Cardiac muscle cell (in vitro differentiated cells and primary cell): Measurements from ENCODE around the gene YIPF2. TPM values are rescaled to one million over a fixed set of nuclear protein-coding genes. Genes with fewer than 3 reads are reported as not detected.
A peak's percentile ranks its signal among the peaks of the same experiment; 100 is the strongest.

Source experiments
- DNase-seq, 2 donors: peaks; one replicate each; pipeline versions ENCODE4 v3.0.0 to v3.0.0-alpha.2; 2010 to 2017; ENCODE audit warnings: low read depth in 1 of 2, low spot score in 1 of 2
- H3K27ac ChIP-seq: fragments of 200-600 bp; sonication (generic); 2 replicates; pipeline ENCODE4 v1.5.1; 2016
- H3K27me3 ChIP-seq: fragments of 200-600 bp; sonication (generic); 2 replicates; pipeline ENCODE4 v1.6.0; 2016; ENCODE audit warnings: control low read depth
- H3K36me3 ChIP-seq: fragments of 200-600 bp; sonication (generic); 2 replicates; pipeline ENCODE4 v1.5.1; 2016; ENCODE audit warnings: control low read depth
- H3K4me1 ChIP-seq: fragments of 200-600 bp; sonication (generic); 2 replicates; pipeline ENCODE4 v1.8.1; 2017; ENCODE audit warnings: low read depth, mild to moderate bottlenecking, mixed run types
- H3K4me3 ChIP-seq: fragments of 200-600 bp; sonication (generic); 2 replicates; pipeline ENCODE4 v1.5.1; 2016; ENCODE audit warnings: mild to moderate bottlenecking
- H3K9me3 ChIP-seq: fragments of 200-600 bp; sonication (generic); 2 replicates; pipeline ENCODE4 v1.5.1; 2017; ENCODE audit warnings: low read depth, mild to moderate bottlenecking, control low read depth
- CTCF ChIP-seq: IDR thresholded peaks from 2 replicates; pipeline ENCODE4 v1.5.1; 2012; ENCODE audit warnings: low read depth, mild to moderate bottlenecking, low read length
- polyA plus RNA-seq: library from polyadenylated mRNA; unstranded; fragments of >200 nt; fragmentation: Nextera tagmentation; extraction: Ambion mirVana; gene quantifications from 2 replicates; pipeline ENCODE4 v1.2.1, GENCODE V29; 2016
- total RNA-seq: library from RNA; depleted of rRNA; stranded (reverse); fragments of >200 nt; gene quantifications from 2 replicates; pipeline ENCODE4 v1.2.3, GENCODE V29; 2016

The YIPF2 gene
- total RNA-seq, result 67.2 and 69.9 TPM in 2 replicates
- polyA plus RNA-seq, result 32.9 and 38.9 TPM in 2 replicates

GRCh38 chr19:10928563-10929401 lies at the start of gene YIPF2, which contains the start of gene TIMM29:
Gene YIPF2, minus strand, starts transcription at chr19:10928639. Its CDS starts 229 bp downstream, at chr19:10928410.
Gene TIMM29, plus strand, starts transcription at chr19:10928811. Its CDS starts 12 bp downstream, at chr19:10928823.
- Histone ChIP-seq H3K4me1 (peaks cover 5% of the 10 kb centered on the region), H3K4me3 (peak within 1 kb of the TSS; percentile 83), H3K27ac (peak within 1 kb of the TSS; percentile 75), H3K36me3 (peaks cover 5% of the 10 kb centered on the region), H3K27me3 (no peaks in the 10 kb centered on the region), H3K9me3 (no peaks in the 10 kb centered on the region)
- DNase-seq, result peak; percentile 98
- no peak for TF ChIP-seq CTCF

GRCh38 chr19:10977742-10978092 lies 49.3 kb upstream of the YIPF2 start:
- Histone ChIP-seq H3K4me1 (peaks cover 4% of the 10 kb centered on the region), H3K27ac (peak overlapping the region; percentile 19), H3K27me3 (no peaks in the 10 kb centered on the region), H3K36me3 (no peaks in the 10 kb centered on the region), H3K9me3 (no peaks in the 10 kb centered on the region), H3K4me3 (no peak overlapping the region)
- TF ChIP-seq CTCF, result no peak
- no peak for DNase-seq

GRCh38 chr19:10976131-10976892 lies 47.9 kb upstream of the YIPF2 start:
- Histone ChIP-seq H3K27me3 (no peaks in the 10 kb centered on the region), H3K9me3 (no peaks in the 10 kb centered on the region), H3K4me1 (peaks cover 4% of the 10 kb centered on the region), H3K36me3 (no peaks in the 10 kb centered on the region), H3K27ac (peak overlapping the region; percentile 69), H3K4me3 (no peak overlapping the region)
- DNase-seq, result no peak
- TF ChIP-seq CTCF, result no peak

- DNase-seq, result peak in 1 of 2 donors; percentile 84
- peak overlapping the region; percentile 69 for H3K27ac ChIP-seq
- no peak overlapping the region for H3K4me3 ChIP-seq
These were observed 47.1 kb upstream of the YIPF2 start for GRCh38 chr19:10975374-10976130.

More at GRCh38 chr19:10975374-10976130, 47.1 kb upstream of the YIPF2 start:
- TF ChIP-seq CTCF, result no peak
- Histone ChIP-seq H3K36me3 (no peaks in the 10 kb centered on the region), H3K27me3 (no peaks in the 10 kb centered on the region), H3K9me3 (no peaks in the 10 kb centered on the region), H3K4me1 (peaks cover 4% of the 10 kb centered on the region)
